ENCODE measurements around the gene GIT1. TPM values are rescaled to one million over a fixed set of nuclear protein-coding genes. Genes with fewer than 3 reads are reported as not detected.

Gene GIT1
- total and polyA plus RNA-seq, 2 donors (not counting 3 experiments of a cell fraction or from before 2014, with no cell fraction given), result 75.5 to 92.5 TPM

- CTCF ChIA-PET, result interaction anchor here (0.7 to 9.4 kb wide), 4 partner anchors 14 to 443 kb away, joined by 3 to 152 read pairs (median 58); partner anchors contain the start of gene ANKRD13B
- H3K9ac ChIP-seq (replicated peaks; ENCODE audit: extremely low read depth, insufficient read depth, low read length), result no peak overlapping the region
- H4K20me1 ChIP-seq (replicated peaks; ENCODE audit: control insufficient read depth, extremely low read depth, insufficient read depth, low read length), result no peaks in the 10 kb centered on the region
- intact Hi-C loops (cut with micrococcal nuclease), result no loop called here
- no peak for DNase-seq (ENCODE audit: low read depth, low spot score)
- BruUV-seq (replicated peaks), result no TSS peak
- H3K27me3 ChIP-seq (ENCODE audit: control insufficient read depth in 2 of 2, insufficient read depth in 2 of 2, low read length in 2 of 2), result no peaks in the 10 kb centered on the region
- TF ChIP-seq FOS (IDR thresholded peaks at IDR 0.05; ENCODE audit: borderline replicate concordance, insufficient read depth, low read length) (no peak), MYC (IDR thresholded peaks at IDR 0.05; ENCODE audit: low read depth, low read length) (no peak), MAX (IDR thresholded peaks at IDR 0.05; ENCODE audit: insufficient read depth, insufficient read length) (no peak), EZH2 (IDR thresholded peaks at IDR 0.05; ENCODE audit: borderline replicate concordance, low read depth, low read length, severe bottlenecking) (no peak), GATA2 (IDR thresholded peaks at IDR 0.05; ENCODE audit: insufficient read depth, insufficient read length, low read depth, low read length) (no peak)
- H3K36me3 ChIP-seq (ENCODE audit: control insufficient read depth in 2 of 2, extremely low read depth in 1 of 2, insufficient read depth in 2 of 2, low read length in 2 of 2), result peaks cover 24 to 70% of the 10 kb centered on the region in 2 experiments
- H3K27ac ChIP-seq (ENCODE audit: insufficient read depth, low read depth, low read length), result no peak overlapping the region
- no peak for FAIRE-seq
- no peaks in the 10 kb centered on the region for H3K9me1 ChIP-seq (replicated peaks; ENCODE audit: control insufficient read depth, extremely low read depth, insufficient read depth, low read length)
- no peaks in the 10 kb centered on the region for H3K9me3 ChIP-seq (replicated peaks; ENCODE audit: control insufficient read depth, insufficient read depth, low read length)
- H2AFZ ChIP-seq (ENCODE audit: low read depth, low read length), result no peak overlapping the region
- H3K4me3 ChIP-seq (replicated peaks in 1 of 3; ENCODE audit: insufficient read depth in 1 of 3, low read depth in 1 of 3, low read length in 3 of 3), result no peak overlapping the region
- no peak overlapping the region for H3K4me2 ChIP-seq (ENCODE audit: insufficient read depth, low read length)
- dilution Hi-C loops (cut with MboI; ENCODE audit: extremely low pct_ligation_motif_present, low sequenced_read_pairs), result no loop called here
- peaks cover 1% of the 10 kb centered on the region for H3K4me1 ChIP-seq (ENCODE audit: control insufficient read depth, extremely low read depth, insufficient read depth, low read length)
- POLR2A ChIA-PET, result no interaction called here
- peaks cover 24% of the 10 kb centered on the region for H3K79me2 ChIP-seq (ENCODE audit: control insufficient read depth, insufficient read depth, low read length)
Observed at GRCh38 chr17:29578626-29579485, 10.6 kb downstream of the GIT1 start.
